D721Med (cell line): ENCODE measurements around the gene TRABD.

Source experiments
- DNase-seq: peaks from one replicate; pipeline ENCODE4 v3.0.0; 2011; ENCODE audit warnings: low spot score; ENCODE audit not compliant: insufficient read length
- FAIRE-seq: peaks from 2 replicates; lab custom pipeline; 2011; peaks lifted over from hg19 to GRCh38; lab: Jason Lieb, UNC
- CTCF ChIP-seq: IDR thresholded peaks from 2 replicates; pipeline ENCODE4 v1.5.1; 2012; ENCODE audit warnings: mild to moderate bottlenecking, control low read depth; ENCODE audit not compliant: insufficient read depth; ENCODE audit errors: missing control alignments

TRABD gene

GRCh38 chr22:50243685-50244419, 58.1 kb downstream of the TRABD start:
- TF ChIP-seq CTCF, result no peak
- FAIRE-seq (no peak), DNase-seq (no peak)

- no peak for TF ChIP-seq CTCF
- FAIRE-seq, result no peak
- DNase-seq, result peak; percentile 62
Measured at GRCh38 chr22:50244420-50245213, 58.9 kb downstream of the TRABD start, which contains the start of gene TUBGCP6. Gene TUBGCP6, minus strand, starts transcription at chr22:50245023. Its CDS starts 564 bp downstream, at chr22:50244459.

GRCh38 chr22:50245214-50246072, 59.7 kb downstream of the TRABD start:
- no peak for TF ChIP-seq CTCF
- FAIRE-seq, result no peak
- no peak for DNase-seq

- no peak for DNase-seq
- FAIRE-seq, result no peak
- no peak for TF ChIP-seq CTCF
Measured at GRCh38 chr22:50246242-50247175, 60.8 kb downstream of the TRABD start.

GRCh38 chr22:50247748-50248147, 62.0 kb downstream of the TRABD start:
- no peak for FAIRE-seq
- no peak for DNase-seq

More at GRCh38 chr22:50247748-50248147, 62.0 kb downstream of the TRABD start:
- no peak for TF ChIP-seq CTCF
